GM19397 (cell line): ENCODE data around the gene BAIAP2L2.
"Not testable (repeated sequence)": the region's sequence is repeated elsewhere in the genome, so short reads cannot be mapped to it uniquely, and the experiment has no call there.

Source experiments
- ATAC-seq: cut with Tn5 transposase; IDR thresholded peaks from one replicate; pipeline ENCODE4 v1.9.1; 2021; ENCODE audit warnings: mild to moderate bottlenecking, moderate library complexity; ENCODE audit not compliant: unreplicated experiment

The BAIAP2L2 gene

DNA sequence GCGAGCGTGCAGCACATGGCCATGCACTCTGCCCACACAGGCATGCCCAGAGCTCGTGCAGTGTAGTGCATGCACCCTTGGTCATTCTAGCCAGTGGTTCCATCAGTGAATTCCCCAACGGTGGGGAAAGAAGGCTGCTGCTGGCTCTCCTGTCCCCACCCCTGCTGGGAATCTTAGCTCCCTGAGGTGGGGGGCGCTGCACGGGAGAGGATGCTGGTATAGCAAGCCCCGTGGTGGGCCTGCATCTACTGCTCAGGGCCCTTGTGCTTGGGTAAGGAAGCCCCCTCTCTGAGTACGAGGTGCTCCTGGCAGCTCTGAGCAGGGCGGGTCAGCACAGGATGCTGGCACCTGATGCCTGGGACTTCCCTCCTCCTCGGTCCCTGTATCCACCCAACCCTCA lies 18.5 kb upstream of the BAIAP2L2 start:
- ATAC-seq, result no peak

DNA sequence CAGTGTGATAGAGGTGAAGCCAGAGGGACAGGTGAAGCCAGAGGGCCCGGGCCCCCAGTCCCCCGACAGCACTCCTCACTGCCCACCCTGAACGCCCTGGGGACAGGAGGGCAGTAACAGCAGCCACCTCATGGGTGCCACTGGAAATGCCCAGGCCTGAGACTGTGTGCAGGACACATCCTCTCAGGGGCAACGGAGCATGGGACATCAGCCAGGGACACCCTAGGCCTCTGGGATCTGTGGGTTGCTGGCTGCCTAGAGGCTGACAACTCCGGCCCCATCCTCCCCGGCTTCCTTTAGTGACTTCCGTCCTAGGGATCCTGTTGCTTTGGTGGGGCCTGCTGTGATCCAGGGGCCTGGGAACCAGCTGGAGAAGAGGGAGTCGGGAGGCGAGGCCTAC lies 17.4 kb upstream of the BAIAP2L2 start:
- no peak for ATAC-seq

DNA sequence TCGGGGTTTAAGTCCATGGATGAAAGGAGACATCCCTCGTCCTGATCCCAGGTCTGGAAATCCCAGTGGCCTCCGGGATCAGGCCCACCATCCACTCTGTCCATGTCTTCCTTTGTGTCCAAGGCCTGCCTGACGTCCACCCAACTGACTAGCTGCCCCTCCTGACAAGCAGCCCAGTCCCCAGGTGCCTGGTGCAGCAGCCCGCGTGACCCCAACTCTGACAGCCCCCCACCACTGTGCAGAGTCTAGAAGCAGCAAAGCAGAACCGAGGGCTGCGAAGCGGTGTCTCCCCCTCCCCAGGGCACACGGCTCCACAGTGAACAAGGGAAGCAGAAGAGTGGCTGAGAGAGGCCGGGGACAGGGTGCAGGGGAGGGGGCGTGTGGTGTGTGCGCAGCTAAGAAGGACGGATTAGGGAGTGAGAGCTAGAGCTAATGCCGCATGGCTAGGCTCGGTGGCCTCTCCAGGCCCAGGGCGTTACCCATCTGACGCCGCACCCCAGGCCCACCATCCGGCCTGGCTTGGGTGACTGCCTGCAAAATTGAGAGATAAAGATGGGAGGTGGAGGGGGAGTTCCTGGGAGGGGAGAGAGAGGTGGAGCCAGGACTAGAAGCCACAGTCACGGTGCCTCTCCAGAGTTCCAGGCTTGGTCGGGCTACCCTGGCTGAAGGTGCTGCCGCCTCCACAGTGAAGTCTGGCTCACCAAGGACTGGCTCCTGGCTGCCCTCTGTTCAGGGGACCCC lies 16.6 kb upstream of the BAIAP2L2 start:
- no peak for ATAC-seq

DNA sequence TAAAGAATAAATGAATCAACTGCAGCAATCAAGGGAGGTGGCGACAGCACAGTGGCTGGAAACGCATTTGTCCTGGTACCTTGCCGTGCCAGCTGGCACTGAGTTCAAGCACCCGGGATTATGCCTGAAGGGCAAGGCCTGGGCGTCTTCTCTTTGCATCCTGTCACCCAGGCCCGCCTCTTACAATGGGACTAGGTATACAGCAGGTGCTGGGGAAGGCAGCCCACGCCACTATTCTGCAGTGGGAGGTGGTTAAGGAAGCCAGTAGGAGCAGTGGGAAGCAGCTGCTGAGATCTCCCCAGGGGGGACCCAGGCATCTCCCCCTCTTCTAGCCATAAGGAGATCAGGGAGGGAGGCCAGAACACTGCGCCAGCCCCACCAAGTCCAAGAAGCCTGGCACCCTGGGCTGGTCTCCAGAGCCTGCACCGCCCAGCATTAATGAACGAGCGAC lies 15.3 kb upstream of the BAIAP2L2 start:
- ATAC-seq, result no peak

DNA sequence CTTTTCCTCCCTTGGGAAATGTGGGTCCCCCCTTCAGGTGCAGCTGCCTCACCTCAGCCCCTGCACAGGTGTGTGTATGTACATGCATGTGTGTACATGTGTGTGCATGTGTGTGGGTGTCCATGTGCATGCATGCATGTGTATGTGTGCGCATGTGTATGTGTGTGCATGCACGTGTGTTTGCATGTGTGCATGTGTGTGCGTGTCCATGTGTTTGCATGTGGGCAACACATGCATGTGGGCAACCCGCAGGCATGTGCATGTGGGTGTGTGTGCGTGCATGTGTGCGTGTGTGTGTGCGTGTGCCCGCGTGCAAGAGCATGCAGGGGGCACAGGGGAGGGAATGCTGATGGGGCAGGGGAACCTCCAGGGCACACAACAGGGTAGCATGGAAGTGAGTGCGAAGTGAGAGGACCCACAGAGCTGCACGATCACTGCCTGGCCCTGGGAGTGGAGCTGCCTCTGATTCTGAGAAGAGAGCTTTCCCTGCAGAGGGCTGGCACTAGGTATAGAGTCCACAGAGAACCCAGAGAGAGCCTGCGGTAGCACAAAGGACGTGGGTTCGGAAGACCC lies 14.6 kb upstream of the BAIAP2L2 start:
- ATAC-seq, result no peak

DNA sequence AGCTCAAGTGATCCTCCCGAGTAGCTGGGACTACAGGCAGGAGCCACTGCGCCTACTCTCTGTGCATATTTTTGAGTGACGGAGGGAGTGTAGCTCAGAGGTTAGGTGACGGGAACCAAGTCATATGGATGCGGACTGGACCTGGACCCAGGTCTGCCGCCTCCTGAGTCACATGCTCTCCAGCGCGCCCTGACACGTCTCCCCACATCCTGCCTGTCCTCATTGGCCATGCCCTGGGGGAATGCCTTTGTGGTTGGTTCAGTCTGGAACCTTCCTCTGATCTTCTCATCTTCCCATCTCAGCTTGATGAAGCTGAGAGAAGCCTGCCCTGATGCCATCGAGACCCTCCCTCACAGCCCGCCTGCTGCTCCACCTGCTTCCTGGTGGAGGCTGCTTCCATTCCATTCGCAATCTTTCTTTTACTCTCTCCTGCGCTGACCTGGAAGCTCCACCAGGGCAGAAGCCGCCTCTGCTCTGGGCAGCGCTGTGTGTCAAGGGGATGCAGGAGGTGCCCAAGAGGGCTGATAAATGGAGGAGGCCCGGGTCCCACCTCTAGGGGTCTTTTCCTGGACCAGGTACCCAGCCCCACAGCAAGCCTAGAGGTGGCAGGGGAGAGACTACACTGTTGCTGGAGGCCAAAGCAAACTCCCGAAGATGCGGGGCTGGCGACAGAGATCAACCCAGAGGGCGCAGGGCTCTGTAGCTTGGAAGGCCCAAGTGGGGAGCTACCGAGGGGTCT lies 13.9 kb upstream of the BAIAP2L2 start:
- ATAC-seq, result no peak

DNA sequence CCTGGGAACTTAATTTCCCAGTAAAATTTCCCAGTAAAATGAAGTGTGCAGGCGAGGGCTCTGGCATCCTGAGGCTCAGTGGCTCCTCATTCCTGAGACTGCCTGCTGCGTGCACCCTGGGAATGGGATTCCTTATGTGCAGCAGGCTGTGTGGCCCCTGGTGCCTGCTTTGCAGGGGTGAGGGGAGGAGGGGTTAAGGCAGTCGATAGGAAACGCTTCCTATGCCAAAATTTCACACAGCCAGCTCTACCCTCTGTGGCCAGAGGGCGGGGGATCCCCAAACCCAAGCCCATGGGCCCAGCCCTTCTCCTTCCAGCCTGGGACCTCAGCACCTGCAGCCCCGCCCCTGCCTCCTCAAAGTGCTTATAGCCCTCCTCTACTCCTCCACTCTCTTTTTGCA lies 12.1 kb upstream of the BAIAP2L2 start:
- ATAC-seq, result no peak

DNA sequence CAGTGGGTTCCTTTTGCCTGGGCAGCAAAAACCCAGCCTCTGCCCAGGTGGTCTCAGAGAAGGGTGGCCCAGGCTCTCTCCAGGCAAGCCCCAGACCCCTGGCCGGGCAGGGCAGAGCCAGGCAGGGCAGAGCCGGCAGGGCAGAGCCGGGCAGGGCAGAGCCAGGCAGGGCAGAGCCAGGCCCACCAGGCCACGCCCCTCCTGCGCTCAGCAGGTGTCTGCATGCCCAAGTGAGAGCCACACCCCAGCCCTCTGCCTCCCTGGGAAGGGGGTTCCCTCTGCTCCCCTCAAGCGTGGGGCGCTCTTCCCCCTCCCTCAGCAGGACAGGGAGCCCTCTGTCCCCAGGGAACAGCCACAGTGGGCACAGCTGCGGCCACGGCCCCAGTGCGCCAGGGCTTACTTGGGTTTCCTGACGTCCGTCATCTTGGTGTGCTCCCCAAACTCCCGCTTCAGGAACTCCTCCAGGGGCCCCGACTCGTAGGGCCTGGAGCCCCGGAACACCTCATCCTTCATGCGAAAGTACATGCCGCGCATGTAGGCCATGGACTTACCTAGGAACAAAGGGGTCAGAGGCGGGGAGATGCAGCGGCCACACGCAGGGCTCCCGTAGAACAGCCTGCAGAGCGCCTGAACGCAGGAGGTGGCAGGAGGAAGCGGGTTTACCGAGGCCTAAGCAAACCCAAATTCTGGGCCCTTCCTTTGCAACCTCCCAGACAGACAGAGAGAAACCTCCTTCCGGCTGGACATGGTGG lies 10.1 kb upstream of the BAIAP2L2 start:
- ATAC-seq, result no peak

DNA sequence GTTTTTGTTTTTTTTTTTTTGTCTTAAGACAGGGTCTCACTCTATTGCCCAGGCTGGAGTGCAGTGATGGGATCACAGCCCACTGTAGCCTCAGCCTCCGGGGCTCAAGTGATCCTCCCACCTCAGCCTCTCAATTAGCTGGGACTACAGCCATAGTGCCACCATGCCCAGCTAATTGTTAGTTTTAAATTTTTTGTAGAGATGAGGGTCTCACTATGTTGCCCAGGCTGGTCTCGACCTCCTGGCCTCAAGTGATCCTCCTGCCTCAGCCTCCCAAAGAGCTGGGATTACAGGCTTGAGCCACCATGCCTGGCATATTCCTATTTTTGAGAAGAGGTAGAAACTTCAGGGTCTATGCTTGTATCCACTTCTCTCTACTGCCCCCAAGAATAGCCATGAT lies 8.3 kb upstream of the BAIAP2L2 start:
- ATAC-seq, result not testable (repeated sequence)

DNA sequence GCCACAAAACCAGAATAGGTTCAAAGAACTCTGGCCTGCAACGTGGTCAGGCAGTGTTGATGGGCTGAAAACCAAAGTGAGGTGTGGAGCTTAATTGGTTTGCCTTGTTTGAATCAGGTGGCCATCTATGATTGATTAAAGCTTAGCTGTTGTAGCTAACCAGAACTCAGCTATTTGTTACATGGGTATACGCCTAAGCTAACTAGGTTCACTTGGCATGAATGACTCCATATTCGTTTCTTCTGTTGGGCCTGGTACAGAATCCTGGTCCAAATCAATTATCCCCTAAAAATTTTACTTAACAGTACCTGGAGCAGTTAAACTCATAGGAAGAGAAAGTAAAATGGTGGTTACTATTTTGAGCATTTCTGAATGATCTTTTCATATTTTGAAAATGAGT lies 7.7 kb upstream of the BAIAP2L2 start:
- ATAC-seq, result no peak

DNA sequence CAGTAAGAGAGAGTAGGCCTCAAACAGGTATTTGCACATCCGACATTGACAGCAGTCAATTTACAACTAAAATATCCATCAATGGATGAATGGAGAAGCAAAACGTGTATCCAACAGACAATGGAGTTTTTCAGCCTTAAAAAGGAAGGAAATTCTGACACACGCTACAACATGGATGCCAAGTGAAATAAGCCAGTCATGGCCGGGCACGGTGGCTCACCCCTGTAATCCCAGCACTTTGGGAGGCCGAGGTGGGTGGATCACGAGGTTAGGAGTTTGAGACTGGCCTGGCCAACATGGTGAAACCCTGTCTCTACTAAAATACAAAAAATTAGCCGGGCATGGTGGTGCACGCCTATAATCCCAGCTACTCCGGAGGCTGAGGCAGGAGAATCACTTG lies 7.1 kb upstream of the BAIAP2L2 start:
- not testable (repeated sequence) for ATAC-seq

DNA sequence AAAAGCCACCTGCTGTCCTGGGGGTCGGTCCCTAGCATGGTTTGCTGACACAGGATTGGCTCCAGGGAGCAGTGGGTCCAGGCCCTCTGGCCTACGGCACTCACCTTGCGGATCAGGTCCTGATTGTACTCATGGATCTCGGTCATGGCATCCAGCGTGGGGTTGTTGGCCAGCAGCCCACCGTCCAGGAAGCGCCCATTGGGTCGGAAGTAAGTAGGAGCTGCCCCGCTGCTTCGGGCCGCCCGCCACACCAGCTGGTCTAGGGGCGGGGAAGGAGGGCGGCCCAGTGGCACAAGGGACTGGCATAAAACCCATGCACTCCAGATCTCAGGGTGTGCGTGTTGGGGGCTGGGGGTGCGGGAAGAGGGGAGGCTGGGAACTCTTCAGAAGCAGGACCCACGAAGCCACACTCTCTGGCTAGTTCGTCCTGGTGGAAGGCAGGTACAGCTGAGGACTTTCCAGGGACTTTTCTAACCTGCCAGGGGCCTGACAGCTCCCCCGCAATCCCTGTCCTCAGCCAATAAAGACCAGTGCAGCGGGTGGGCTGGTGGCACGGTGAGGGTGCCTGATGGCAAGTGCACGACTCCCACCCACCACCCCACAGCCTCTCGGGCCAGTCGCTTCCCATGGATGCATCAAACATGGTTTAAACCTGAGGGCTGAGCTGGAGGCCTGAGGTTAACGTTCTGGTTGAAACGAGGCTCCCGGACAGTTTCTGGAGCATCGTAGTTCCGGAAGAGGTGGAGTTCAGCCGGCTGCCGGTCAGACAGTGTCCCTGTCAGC lies 5.1 kb upstream of the BAIAP2L2 start:
- ATAC-seq, result no peak

DNA sequence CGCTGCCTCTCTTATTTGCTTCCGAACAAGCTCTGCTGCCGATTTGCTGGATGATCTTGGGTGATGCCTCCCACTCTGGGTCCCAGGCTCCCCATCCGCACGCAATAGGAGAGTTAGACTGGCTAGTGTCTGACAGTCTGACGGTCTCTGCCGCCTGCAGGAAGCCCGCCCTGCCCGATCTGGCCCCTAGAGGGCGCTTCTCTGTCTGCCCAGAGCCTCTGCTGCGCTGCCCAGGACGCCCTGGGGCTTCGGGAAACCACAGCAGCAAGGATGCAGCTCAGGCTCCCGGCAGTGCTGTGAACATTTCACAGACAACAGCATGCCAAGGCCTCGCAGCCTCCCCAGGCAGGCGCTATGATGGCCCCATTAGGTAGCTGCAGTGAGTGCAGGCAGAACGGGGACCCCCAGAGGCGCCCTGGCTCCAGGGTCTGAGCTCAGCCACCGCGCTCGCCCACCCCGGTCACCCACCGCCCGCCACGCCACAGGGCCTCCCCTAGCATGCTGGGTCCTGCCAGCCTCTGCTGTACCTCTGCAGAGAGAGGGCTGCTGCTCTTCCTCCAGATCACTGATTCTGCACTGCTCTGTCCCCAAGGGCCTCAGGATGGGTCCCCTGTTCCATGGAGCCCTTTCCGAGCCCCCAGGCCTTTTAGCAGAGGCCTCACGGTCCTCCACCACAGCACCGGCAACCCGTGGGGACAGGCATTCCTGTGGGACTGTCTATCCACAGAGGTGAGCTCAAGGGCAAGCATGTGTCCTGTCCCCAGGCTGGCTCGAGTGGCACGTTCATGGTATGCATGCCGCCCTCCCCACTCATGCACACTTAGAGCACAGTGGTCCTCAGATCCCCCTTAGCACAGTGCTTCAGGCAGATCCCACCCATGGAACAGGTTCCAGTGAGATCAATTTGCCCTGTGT lies 4.3 kb upstream of the BAIAP2L2 start:
- no peak for ATAC-seq

DNA sequence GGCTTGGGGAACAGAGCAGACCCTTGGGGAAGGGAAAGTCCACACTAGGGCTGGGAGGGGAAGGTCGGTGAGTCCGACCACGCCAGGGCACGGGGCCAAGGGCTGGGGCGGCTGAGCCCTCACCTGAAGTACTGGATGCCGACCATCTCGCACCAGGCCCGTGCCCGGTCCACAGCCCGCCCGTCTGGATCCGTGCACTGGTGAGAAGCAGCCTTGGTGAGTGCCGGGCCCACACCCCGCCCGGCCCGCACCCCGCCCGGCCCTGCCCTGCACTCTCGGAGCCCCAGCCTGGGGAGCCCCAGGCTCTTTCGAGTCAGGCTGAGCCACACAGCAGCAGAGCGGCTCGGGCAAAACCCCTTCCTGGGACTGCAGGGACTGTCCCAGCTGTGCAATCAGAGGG lies 1.9 kb upstream of the BAIAP2L2 start:
- ATAC-seq, result no peak

DNA sequence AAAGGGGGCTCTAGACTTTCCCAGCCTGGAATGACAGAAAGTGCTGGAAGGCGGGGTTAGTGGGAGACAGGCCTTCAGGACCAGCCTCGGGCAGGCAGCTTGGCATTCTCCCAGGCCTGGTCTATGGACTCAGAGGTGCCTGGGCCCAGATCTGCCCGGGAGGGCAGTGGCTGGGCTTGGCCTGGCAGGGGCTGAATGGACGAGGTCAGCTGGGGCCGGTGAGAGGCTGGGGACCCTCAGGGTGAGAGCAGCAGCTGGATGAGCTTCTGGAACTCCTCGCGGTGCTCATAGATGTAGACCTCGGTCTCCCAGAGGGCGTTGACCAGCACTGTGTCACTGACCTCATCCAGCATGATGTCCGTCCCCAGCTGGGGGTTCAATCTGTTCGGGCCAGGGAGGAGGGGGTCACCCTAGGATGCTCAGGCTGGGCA lies 1.5 kb upstream of the BAIAP2L2 start:
- no peak for ATAC-seq

DNA sequence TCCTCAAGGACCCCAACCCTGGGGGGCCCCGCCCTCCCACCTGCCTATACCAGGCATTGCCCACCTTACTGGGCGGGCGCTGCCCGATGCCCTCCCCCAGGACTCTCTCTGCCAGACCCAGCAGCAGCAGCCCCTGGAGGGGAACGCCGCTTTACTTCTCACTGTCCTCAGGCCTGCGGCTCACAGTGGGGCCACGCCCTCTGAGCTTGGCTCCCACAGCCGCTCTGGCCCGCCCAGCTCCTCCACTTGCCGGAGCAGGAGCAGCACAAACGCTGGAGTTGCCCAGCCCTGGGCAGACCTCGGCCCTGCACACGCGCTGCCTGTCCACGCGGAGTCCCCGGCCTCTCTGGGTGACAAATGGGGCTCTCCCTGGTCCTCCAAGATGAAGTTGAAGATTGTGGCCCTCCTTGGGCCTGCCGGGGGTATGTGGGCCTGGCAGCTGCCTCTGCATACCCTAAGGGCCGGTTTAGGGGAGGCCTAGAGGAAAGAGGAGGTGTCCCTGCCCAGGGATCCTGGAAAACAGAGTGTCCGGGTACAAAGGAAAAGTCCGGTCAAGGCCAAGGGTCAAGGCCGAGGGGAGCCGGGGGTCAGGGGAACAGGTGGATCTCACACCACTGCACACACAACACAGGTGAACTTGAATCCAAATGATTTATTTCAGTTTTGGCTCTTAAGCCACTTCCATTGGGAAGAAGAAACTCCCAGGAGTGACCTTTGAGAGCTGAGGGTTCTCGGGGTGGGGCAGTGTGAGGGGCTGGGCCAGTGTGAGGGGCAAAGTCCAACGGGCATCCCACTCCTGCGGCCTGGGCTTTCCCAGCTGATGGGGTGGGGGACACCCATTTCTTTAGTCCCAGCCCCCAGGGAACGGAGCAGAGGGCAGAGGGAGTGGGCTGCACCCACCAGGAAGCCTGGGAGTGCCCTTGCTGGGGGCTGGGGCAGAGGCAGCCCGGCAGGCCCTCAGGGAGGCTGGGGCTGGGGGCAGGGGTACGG lies 674 bp upstream of the BAIAP2L2 start:
- ATAC-seq, result no peak

DNA sequence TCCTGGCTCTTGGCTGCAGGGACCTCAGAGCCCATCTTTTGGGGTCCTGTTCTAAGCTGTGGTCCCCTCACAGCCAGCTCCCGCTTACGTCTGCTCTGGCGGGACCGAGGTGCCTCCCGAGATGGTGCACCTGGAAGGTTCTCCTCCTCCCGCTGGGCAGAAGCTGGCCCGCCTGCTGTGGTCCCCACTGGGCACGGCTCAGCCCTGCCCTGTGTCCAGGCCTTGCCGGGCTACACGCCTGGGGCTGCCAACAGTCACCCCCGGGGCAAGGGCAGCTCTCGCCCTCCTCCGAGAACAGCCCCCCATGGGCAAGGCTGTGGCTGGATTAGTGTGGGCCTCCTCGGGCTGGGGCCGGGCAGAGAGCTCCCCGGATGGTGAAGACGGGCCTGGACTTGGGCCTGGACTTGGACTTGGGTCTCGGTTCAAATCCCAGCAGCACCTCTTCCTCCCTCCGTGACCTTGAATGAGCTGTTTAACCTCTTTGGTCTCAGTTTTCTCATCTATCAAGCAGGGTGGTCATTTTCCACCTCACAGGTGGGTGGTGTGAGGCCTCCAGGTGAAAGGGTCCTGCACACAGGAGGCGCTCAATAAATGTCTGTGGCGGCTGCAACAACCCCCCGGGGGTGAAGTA lies 998 bp downstream of the BAIAP2L2 start:
- ATAC-seq, result no peak
